IPS-15b (cell line): ENCODE measurements around the gene MICAL2.

Source experiments
- H3K27me3 ChIP-seq: one replicate; pipeline ENCODE4 v1.6.1; 2013; ENCODE audit warnings: low read length; ENCODE audit not compliant: control insufficient read depth, insufficient read depth
- H3K36me3 ChIP-seq: one replicate; pipeline ENCODE4 v1.6.1; 2013; ENCODE audit warnings: low read length; ENCODE audit not compliant: control insufficient read depth, insufficient read depth
- H3K4me1 ChIP-seq: one replicate; pipeline ENCODE4 v1.6.1; 2013; ENCODE audit warnings: mild to moderate bottlenecking, low read length; ENCODE audit not compliant: control insufficient read depth, insufficient read depth
- H3K4me3 ChIP-seq: one replicate; pipeline ENCODE4 v1.5.1; 2013; ENCODE audit warnings: low read depth, low read length
- H3K9ac ChIP-seq: one replicate; pipeline ENCODE4 v1.6.1; 2013; ENCODE audit warnings: low read depth, mild to moderate bottlenecking, low read length
- H3K9me3 ChIP-seq: one replicate; pipeline ENCODE4 v1.6.1; 2013; ENCODE audit warnings: mild to moderate bottlenecking, low read length; ENCODE audit not compliant: control insufficient read depth, insufficient read depth

MICAL2 gene

DNA sequence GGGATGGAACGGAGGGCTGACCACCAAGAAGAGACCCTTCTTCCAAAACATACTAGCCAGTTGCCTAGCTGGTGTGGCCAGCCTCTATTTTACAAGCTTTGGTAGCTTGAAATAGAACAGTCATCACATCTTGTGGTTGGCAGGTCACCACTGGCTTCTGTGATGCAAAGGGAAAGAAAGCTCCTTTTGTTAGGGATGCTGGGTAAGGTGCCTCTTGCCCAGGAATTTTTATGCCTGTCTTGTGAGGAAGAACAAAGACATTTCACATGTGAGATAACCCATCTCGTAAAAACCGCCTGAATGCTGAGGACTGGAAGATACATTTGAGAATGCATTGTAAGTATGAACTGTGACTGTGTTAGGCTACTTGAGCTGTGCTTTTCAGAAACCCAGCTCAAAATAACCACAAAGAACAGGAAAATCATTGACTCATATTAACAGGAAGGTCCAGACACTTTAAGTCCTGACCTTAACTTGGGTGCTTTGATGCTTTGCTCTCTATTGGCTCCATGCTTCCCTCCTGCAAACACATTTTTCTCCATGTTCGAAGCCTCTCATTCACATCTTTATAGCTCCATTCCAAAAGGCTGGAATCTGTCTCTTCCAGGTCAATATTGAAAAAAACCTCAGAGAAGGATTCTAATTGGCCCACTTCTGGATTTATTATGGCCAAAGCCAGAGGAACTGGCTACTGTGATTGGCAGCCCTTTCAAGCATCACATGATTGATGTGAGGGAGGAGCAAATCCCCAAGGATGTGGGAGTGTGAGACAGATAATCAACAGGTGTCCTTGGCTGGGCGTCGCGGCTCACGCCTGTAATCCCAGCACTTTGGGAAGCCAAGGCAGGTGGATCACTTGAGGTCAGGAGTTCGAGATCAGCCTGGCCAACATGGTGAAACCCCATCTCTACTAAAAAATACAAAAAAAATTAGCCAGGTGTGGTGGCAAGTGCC lies 53.9 kb downstream of the MICAL2 start:
- H3K4me1 ChIP-seq, result no peaks in the 10 kb centered on the region
- no peak overlapping the region for H3K4me3 ChIP-seq
- H3K9ac ChIP-seq, result no peak overlapping the region
- H3K36me3 ChIP-seq, result no peaks in the 10 kb centered on the region
- H3K9me3 ChIP-seq, result no peaks in the 10 kb centered on the region
- no peaks in the 10 kb centered on the region for H3K27me3 ChIP-seq

DNA sequence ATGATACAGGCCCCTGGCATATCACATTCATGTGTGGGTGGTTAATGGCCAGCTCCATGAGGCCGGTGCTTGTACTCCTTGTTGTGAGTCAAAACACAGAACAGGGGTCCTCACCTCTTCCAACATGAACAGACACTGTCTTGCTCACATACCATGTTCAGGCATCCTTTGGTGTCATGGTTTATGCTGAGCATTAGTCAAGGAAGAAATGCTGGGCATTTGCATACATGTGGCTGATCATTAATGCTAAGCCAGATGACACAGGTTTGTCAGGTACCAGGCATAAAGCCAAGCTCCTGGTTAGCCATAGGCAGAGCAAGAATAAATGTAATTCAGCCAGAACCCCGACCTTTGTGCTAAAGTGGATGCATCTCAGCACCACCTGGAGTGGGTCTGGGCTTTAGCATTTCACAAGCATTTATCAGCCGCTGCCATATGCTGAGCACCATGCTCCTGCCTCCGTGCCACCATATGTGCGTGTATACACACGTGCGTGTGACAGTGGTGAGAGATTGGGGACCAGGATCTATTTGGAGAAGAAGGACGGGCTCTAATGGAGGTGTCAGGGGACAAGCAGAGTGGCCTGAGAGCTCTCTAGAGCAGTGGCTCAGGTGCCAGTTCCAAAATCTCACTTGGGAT lies 55.0 kb downstream of the MICAL2 start:
- Histone ChIP-seq H3K36me3 (no peaks in the 10 kb centered on the region), H3K9me3 (no peaks in the 10 kb centered on the region), H3K9ac (no peak overlapping the region), H3K4me3 (no peak overlapping the region), H3K4me1 (no peaks in the 10 kb centered on the region), H3K27me3 (no peaks in the 10 kb centered on the region)

DNA sequence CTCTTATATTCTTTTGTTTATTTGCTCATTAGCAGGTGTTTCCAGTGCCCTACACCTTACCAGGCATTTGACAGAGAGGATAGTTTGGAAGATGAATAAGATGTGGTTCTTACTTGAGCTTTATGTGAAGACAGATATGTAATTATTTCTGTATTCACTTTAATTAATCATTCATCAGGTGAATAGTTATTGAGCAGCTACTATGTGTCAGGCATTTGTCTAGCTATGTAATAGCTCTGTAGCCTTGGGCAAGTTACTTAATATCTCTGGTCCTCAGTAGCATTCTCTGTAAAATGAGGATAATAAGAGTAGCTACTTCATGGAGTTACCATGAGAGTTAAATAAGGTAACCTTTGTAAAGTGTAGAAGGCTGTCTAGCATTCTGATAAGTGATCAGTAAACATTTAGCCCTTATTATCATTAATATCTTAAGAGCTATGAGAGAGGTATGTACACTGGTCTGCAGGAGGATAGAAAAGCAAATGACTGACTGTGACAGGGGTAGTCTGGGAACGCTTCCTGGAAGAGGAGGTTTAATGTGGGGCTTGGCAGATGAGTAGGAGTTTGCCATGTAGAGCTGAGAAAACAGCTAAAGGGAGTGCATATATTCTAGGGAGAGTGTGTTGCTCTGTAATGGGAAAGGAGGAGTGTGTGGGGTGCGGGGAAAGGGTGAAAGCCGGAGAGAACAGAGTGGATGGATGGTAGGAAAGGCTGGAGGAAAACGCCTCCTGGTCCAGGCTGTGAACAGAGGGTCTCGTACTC lies 56.1 kb downstream of the MICAL2 start:
- H3K9ac ChIP-seq, result no peak overlapping the region
- H3K36me3 ChIP-seq, result no peaks in the 10 kb centered on the region
- no peaks in the 10 kb centered on the region for H3K9me3 ChIP-seq
- no peaks in the 10 kb centered on the region for H3K4me1 ChIP-seq
- no peak overlapping the region for H3K4me3 ChIP-seq
- no peaks in the 10 kb centered on the region for H3K27me3 ChIP-seq

DNA sequence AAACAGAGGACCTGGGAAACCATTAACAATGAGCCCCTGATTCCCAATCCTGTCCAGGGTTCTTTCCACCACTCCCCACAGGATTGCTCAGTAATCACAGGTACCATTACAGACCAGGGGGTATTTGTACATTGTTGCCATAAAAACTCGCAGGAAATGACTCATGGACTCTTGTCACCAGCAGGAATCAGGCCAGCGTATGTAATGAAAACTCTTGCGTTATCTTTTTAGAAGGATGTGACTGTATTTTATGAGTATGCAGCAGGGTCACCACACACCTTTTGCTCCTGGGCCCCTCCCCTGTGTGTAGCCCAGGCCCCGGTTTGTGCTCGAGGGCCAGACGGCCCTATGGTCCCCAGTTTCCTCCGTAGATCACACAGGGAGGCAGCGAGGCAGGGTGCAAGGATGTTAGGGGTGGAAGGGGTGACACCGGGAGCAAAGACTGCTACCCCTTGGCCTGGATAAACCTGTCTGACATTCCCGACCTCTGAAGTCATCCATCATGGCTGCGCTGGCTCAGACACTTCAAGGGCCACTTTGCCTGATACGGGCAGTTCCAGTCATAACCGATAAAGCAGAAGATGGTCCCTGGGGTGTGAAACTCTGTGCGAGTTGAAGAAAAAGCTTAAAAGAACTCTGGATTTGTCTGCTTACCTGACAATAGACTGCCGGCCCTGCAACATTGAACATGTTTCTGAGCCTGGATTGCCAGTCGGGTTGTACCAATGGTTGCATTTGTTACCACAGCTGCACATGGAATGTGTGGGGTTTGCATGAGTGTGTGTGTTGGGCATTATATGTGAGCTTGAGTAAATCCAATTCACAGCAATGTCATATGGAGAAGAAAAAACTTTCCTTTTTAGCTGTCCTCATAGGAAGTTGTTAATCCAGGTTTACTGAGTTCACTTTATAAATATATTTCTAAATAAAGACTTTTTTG lies 56.9 kb downstream of the MICAL2 start:
- Histone ChIP-seq H3K4me3 (no peak overlapping the region), H3K9me3 (no peaks in the 10 kb centered on the region), H3K4me1 (no peaks in the 10 kb centered on the region), H3K27me3 (no peaks in the 10 kb centered on the region), H3K36me3 (no peaks in the 10 kb centered on the region), H3K9ac (no peak overlapping the region)

DNA sequence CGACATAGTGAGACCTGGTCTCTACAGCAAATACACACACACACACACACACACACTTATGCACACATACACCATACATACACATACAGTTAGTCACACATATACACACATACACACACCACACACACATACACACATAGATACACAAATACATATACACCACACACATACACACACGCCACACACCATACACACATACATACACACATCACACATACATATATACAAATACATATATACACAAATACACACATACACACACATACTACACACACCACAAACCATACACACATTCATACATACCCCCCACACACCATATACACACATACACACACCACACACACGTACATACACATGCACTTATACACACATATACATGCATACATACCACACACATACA lies 57.7 kb downstream of the MICAL2 start:
- no peaks in the 10 kb centered on the region for H3K9me3 ChIP-seq
- H3K4me3 ChIP-seq, result no peak overlapping the region
- H3K9ac ChIP-seq, result no peak overlapping the region
- H3K27me3 ChIP-seq, result no peaks in the 10 kb centered on the region
- H3K36me3 ChIP-seq, result no peaks in the 10 kb centered on the region
- peaks cover 1% of the 10 kb centered on the region for H3K4me1 ChIP-seq

DNA sequence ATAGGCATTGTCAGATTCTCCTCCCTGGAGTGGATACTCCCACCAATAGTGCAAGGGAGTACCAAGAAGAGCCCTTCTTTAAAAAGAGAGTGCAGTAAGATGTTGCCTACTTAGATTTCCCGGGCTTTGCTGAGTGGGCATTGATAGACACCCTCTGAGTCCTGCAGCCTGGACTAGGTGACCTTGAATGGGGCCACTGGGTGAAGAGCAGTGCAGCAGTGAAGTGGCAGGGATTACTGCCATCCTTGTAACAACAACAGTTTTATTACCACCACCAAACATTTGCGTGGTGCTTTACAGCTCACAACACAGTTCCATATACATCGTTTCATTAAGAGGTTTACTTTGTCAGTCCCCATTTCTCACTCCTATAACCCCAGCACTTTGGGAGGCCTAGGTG lies 59.4 kb downstream of the MICAL2 start:
- H3K36me3 ChIP-seq, result no peaks in the 10 kb centered on the region
- no peak overlapping the region for H3K9ac ChIP-seq
- no peaks in the 10 kb centered on the region for H3K9me3 ChIP-seq
- H3K27me3 ChIP-seq, result no peaks in the 10 kb centered on the region
- H3K4me1 ChIP-seq, result peaks cover 2% of the 10 kb centered on the region
- no peak overlapping the region for H3K4me3 ChIP-seq

DNA sequence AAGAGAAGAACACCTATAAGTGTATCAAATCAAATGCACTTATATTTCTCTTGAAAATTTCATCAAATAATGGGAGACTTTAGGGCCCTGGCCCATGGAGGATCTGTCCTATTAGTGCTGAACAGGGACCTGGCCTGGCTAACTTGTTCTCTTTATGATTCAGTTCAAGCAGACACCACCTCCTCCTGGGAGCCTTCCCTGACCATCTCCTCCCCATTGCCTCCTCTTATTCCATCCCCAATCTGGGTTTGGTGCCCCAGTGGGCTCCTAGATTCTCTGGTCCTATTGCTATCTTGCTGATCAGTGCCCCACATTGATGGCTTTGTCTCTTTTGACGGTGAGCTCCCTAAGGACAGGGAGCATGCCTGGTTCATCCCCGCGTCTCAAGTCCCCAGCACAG lies 60.1 kb downstream of the MICAL2 start:
- Histone ChIP-seq H3K27me3 (no peaks in the 10 kb centered on the region), H3K4me1 (peaks cover 2% of the 10 kb centered on the region), H3K4me3 (no peak overlapping the region), H3K9me3 (no peaks in the 10 kb centered on the region), H3K36me3 (no peaks in the 10 kb centered on the region), H3K9ac (no peak overlapping the region)

DNA sequence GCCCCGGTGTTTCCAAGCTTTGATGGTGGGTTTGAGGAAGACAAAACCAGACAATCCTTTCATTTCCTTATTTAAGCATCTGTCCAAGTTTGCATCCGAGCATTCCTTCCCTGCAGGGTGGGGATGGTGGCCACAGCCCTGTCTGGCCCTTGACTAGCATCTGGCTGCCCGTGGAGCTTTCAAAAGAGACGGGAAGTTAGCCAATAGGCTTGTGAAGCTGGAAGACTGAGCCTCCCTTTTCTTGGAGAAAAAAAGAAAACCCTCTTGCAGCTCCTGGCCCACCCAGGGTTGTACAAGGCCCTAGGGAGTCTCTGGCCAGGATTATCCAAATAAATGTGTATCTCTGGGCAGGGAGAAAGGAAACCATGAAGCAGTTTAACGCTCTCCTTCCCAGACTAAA lies 60.6 kb downstream of the MICAL2 start:
- H3K9ac ChIP-seq, result no peak overlapping the region
- H3K9me3 ChIP-seq, result no peaks in the 10 kb centered on the region
- no peaks in the 10 kb centered on the region for H3K36me3 ChIP-seq
- H3K27me3 ChIP-seq, result no peaks in the 10 kb centered on the region
- peaks cover 2% of the 10 kb centered on the region for H3K4me1 ChIP-seq
- no peak overlapping the region for H3K4me3 ChIP-seq

DNA sequence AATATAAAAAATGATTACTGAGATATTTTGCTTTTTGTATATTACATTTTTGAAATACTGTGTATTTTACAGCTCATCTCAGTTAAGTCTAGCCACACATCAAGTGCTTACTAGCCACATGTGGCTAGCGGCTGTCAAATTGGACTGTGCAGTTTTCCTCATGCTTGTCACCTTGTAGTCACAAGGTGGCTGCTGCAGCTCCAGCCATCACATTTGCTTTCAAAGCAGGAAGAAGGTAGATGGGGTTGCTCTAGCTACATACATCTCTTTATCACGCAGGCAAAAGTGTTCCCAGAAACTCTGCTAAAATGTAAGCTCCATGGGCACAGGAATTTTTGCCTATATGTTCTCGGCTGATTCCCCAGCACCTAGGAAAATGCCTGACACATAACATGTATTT lies 61.5 kb downstream of the MICAL2 start:
- Histone ChIP-seq H3K9ac (no peak overlapping the region), H3K36me3 (no peaks in the 10 kb centered on the region), H3K27me3 (no peaks in the 10 kb centered on the region), H3K4me3 (no peak overlapping the region), H3K9me3 (no peaks in the 10 kb centered on the region), H3K4me1 (peaks cover 2% of the 10 kb centered on the region)

DNA sequence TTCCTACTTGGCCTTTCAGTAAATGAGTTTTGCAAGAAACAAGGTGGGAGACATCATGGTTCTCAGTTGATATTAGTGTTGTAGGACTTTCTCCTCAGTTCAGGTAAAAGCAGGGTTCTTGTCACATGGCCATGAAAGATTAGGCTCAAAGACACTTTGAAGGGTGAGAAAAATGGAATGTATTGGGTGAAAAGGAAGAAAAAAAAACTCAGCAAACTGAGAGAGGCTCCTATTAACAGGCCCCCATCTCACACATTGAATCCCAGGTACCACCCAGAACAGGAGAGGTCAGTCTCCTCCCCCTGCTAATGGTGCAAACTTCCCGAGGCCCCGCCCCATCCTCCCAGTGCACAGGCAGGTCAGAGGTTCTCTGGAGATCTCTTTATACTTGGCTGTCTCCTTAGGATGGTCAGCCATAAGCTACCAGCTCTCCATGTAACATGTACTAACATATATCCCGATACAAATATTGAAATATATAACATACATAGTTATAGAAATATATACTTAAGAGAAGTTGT lies 62.2 kb downstream of the MICAL2 start:
- Histone ChIP-seq H3K36me3 (no peaks in the 10 kb centered on the region), H3K4me3 (no peak overlapping the region), H3K9ac (no peak overlapping the region), H3K9me3 (no peaks in the 10 kb centered on the region), H3K27me3 (no peaks in the 10 kb centered on the region), H3K4me1 (peaks cover 2% of the 10 kb centered on the region)

DNA sequence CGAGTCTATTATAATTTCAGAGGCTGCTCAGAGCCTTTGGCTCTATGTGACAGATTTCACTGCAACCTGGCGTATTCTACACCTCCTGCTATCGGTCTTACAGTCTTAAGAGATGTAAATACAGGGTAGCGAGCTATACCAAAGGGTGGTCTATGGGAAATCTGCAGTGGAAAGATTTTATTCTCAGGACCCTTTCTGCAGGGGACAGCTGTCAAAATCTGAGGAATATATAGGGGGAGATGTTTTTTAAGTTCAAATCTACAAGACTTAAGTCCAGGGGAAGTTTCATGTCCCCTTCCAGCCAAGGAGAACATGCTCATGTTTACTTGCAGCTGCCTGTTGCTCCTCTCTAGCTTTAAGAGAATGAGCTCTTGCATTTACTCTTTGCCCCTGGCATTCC lies 62.7 kb downstream of the MICAL2 start:
- no peaks in the 10 kb centered on the region for H3K36me3 ChIP-seq
- H3K9ac ChIP-seq, result no peak overlapping the region
- H3K27me3 ChIP-seq, result no peaks in the 10 kb centered on the region
- H3K4me1 ChIP-seq, result peaks cover 2% of the 10 kb centered on the region
- H3K4me3 ChIP-seq, result no peak overlapping the region
- no peaks in the 10 kb centered on the region for H3K9me3 ChIP-seq
